ENCODE results near the gene ARCN1.
A peak's percentile ranks its signal among the peaks of the same experiment; 100 is the strongest.
"Not testable (repeated sequence)": the region's sequence is repeated elsewhere in the genome, so short reads cannot be mapped to it uniquely, and the experiment has no call there.

ARCN1 gene

DNA sequence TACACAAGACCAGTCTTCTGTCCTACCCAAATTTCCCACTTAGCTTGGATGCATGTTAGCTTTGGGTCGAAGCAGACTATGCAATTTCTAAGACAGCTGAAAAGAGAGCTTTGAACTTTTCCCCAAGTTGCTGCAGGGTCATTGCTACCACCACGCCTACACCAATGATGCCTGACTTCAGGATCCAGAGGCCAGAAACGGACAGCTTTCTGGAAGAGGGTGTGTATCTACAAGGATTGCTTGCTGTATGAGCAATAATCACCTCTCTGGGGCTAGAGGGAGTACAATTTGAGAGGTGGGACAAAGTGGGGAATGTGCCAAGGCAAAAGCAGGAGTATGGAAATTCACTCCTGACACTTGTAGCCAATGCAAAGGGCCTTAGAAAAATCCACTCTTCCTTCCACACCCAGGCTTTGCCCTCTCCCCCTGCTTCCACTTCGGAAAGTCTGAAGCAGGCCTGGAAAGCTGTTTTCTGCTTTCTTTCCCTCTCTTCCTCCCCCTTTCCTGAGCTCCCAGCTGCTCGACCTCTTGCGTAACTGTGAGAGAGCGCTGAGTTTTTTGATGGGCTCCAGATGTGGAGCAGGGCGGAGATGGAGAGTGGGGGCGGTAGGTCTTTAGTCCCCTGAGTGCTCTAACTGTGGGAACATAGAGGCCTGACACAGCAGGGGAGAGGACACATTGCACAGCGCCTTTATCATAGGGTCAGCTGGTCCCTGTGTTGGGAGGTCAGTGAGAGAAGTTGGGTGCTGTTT is 33.1 kb downstream of the ARCN1 start:
- no peak for ATAC-seq (ENCODE audit: low read depth)
- peaks cover 16% of the 10 kb centered on the region for H3K36me3 Mint-ChIP-seq
- no peak overlapping the region for H3K4me3 Mint-ChIP-seq
- H3K27me3 Mint-ChIP-seq = peaks cover 9% of the 10 kb centered on the region
- no peak overlapping the region for H3K27ac Mint-ChIP-seq
- H3K9me3 Mint-ChIP-seq = no peaks in the 10 kb centered on the region
- peaks cover 20% of the 10 kb centered on the region for H3K4me1 Mint-ChIP-seq
- no peak for DNase-seq (ENCODE audit: low spot score in 2 of 2)

DNA sequence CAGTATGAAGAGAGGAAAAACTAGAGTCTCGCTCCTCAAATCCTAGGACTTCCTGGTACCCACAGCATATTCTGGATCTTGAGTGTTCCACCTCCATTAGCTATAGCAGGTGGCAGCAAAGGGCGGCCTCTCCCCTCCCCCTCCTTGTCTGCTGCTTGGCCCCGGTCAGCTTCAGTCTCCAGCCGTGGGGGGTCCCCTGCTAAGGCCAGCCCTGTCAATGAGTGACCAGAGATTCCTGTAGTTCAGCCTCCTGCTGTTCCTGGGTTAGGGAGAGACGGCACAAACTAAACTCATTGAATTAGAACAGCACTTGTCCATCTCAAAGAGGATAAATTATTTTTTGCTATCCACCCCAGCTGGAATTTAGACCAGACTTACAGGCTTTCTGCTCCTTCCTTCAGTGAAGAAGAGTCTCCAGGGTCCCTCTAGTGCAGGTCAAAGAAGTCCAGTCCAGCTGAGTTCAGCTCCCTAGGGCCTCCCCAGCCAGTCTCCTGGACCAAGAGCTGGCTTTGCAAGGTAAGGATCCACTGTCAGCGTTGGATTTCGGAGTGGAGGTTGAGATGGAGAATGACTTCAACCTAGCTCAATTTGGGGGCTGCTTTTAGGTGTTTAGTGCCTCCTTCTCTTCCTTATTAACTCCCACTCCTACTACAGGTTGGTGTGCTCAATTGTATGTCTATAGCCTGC is 34.1 kb downstream of the ARCN1 start:
- peaks cover 12% of the 10 kb centered on the region for H3K27me3 Mint-ChIP-seq
- ATAC-seq (ENCODE audit: low read depth) (no peak), DNase-seq (ENCODE audit: low spot score in 2 of 2) (no peak)
- no peaks in the 10 kb centered on the region for H3K9me3 Mint-ChIP-seq
- H3K36me3 Mint-ChIP-seq = peaks cover 13% of the 10 kb centered on the region
- H3K27ac Mint-ChIP-seq = peak overlapping the region; percentile 54
- H3K4me3 Mint-ChIP-seq = peak overlapping the region; percentile 80
- peaks cover 23% of the 10 kb centered on the region for H3K4me1 Mint-ChIP-seq

DNA sequence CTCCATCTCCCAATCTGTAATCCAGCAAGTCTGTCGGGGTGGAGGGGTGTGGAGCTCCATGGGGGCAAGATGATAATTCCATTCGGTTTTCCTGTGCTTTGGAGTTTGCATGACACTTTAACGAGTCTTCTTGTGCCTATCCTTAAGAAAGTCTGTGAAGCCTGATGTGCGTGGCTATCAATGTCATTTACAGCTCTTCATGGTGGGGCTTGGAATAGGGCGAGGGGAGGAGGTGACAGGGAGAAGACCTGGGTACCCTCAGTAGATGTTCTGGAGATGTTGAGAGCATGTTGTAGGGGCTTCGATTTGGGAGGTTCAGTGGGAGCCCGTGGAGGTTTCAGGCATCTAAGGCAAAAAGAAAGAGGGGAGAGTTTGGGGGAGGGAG is 34.6 kb downstream of the ARCN1 start:
- peaks cover 24% of the 10 kb centered on the region for H3K4me1 Mint-ChIP-seq
- H3K27me3 Mint-ChIP-seq = peaks cover 12% of the 10 kb centered on the region
- H3K27ac Mint-ChIP-seq = peak overlapping the region; percentile 54
- H3K4me3 Mint-ChIP-seq = peak overlapping the region; percentile 80
- DNase-seq (ENCODE audit: low spot score in 2 of 2) = no peak
- no peak for ATAC-seq (ENCODE audit: low read depth)
- no peaks in the 10 kb centered on the region for H3K9me3 Mint-ChIP-seq
- peaks cover 7% of the 10 kb centered on the region for H3K36me3 Mint-ChIP-seq

DNA sequence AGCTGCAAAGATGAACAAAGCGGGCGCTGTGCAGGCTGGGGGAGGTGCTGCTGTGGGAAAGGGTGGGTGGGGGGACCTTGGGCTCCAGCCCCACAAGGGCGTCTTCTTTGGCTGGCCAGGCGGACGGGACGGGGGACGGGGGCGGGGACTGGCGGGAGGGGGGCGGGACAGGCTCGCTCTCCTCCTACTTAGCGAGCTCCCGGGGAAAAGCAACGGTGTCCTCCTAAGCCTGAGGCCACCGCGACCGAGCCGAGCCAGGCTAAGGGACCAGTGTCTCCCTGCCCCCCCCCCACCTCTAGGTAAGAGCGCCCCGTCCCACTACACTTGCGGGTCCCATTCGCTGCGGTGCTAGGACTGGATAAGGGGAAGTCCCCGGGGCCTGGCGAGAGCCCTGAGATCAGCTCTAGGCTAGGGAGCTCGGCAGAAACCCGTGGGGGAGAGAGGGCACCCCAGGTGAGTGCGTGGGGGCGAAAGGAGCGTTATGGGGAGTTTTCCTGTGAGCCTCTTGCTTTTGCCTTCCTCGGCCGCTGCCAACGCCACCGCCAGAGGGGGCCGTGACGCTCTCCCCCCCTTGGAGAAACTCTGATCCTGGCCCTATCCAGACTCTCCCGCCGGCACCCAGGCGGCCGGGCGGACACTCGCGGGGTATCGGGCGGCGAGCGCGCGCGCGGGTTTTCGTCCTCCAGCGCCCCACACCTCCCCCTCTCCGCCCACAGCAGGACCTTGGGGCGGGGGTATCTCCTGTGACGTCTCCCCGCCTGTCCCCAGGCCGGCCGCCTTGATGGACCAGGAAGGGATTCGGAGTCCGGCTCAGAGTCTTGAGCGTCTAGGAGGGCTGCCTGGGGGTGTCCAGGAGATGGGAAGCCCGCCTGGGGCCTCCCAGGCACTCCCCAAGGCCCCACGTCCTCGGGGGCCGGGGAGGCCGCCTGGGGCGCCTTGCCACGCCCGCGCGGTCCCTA is 35.5 kb downstream of the ARCN1 start, which contains the start of gene PHLDB1:
TSS of gene PHLDB1 (plus strand) at position 215 of the 959 bp plus-strand sequence. CDS start 6,222 bp downstream, outside the sequence.
- peaks cover 12% of the 10 kb centered on the region for H3K27me3 Mint-ChIP-seq
- DNase-seq (ENCODE audit: low spot score in 2 of 2) (peak; percentile 38 to 55), ATAC-seq (ENCODE audit: low read depth) (peak; percentile 22)
- H3K4me1 Mint-ChIP-seq = peaks cover 24% of the 10 kb centered on the region
- no peaks in the 10 kb centered on the region for H3K9me3 Mint-ChIP-seq
- H3K27ac Mint-ChIP-seq = peak within 1 kb of the TSS; percentile 60
- peaks cover 1% of the 10 kb centered on the region for H3K36me3 Mint-ChIP-seq
- H3K4me3 Mint-ChIP-seq = peak within 1 kb of the TSS; percentile 80

DNA sequence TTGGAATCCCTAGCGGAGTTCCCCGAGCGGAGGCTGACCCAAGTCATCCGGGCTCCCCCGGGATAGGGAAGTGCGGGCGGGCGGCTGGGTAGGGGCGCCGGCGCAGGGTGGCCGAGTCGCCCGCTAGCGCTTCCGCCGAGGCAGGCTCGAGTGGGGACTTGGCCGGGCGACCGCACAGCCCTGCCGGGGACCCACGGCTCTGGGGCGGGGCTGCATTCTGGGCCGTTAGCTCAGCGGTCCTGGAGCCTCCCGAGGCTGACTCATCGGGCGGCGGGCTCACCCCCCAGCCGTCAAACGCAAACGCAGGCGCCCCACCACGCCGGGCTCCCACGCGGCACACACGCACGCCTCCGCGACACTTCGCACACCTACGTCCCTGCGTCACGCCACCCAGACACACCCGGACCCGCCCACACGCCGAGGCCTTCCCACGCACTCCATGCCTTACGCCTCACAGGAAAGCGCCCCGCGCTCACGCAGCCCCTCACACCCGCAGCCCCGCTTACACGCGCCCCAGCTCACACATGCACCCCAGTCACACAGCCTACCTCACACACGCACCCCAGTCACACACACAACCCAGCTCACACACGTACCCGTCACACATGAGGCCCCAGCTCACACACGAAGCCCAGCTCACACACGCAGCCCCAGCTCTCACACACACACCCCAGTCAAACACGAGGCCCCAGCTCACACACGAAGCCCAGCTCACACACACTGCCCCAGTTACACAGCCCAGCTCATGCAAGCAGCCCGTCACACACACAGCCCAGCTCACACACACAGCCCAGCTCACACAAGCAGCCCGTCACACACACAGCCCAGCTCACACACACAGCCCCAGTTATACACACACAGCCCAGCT is 36.4 kb downstream of the ARCN1 start:
- Mint-ChIP-seq H3K4me1 (peaks cover 24% of the 10 kb centered on the region), H3K4me3 (peak overlapping the region; percentile 79), H3K27ac (peak overlapping the region; percentile 60), H3K36me3 (no peaks in the 10 kb centered on the region), H3K9me3 (no peaks in the 10 kb centered on the region), H3K27me3 (peaks cover 12% of the 10 kb centered on the region)
- DNase-seq (ENCODE audit: low spot score in 2 of 2) (peak; percentile 64 to 66), ATAC-seq (ENCODE audit: low read depth) (peak; percentile 64)

DNA sequence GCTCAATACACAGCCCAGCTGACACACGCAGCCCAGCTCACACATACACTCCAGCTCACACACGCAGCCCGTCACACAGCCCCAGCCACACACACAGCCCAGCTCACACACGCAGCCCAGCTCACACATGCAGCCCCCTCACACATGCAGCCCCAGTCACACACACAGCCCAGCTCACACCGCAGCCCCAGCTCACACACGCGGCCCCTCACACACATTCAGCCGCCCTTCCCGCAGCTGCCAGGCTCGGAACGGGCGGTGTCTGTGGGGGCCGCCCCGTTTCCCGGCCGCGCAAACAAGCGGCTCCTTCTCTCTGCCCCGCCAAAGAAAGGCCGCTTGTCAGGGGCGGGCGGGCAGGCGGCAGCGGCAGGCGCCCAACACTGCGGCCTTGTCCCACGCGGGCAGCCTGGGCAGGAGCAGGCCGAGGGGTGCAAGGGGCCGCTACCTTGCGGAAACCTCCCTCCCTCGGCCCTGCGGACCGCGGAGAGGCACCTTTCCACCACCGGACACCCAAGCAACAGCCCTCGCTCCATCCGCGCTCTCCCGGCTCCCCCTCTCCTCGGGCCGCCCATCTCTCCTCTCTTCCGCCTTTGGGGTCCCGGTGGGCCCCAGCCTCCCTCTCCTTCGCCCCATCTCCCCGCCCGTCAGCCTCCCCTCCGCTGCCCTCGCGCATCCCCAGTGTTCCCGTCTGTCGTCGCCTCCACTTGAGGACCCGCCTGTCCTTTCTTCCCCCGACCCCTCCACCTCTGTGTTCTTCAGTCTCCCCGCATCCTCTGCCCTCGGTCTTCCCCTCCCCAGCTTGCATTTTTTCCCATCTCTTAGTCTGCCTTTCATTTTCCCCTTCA is 37.4 kb downstream of the ARCN1 start:
- peak overlapping the region; percentile 60 for H3K27ac Mint-ChIP-seq
- peaks cover 13% of the 10 kb centered on the region for H3K27me3 Mint-ChIP-seq
- peak overlapping the region; percentile 79 for H3K4me3 Mint-ChIP-seq
- H3K9me3 Mint-ChIP-seq = no peaks in the 10 kb centered on the region
- no peaks in the 10 kb centered on the region for H3K36me3 Mint-ChIP-seq
- DNase-seq (ENCODE audit: low spot score in 2 of 2) (peak; percentile 32 to 42), ATAC-seq (ENCODE audit: low read depth) (no peak)
- peaks cover 24% of the 10 kb centered on the region for H3K4me1 Mint-ChIP-seq

DNA sequence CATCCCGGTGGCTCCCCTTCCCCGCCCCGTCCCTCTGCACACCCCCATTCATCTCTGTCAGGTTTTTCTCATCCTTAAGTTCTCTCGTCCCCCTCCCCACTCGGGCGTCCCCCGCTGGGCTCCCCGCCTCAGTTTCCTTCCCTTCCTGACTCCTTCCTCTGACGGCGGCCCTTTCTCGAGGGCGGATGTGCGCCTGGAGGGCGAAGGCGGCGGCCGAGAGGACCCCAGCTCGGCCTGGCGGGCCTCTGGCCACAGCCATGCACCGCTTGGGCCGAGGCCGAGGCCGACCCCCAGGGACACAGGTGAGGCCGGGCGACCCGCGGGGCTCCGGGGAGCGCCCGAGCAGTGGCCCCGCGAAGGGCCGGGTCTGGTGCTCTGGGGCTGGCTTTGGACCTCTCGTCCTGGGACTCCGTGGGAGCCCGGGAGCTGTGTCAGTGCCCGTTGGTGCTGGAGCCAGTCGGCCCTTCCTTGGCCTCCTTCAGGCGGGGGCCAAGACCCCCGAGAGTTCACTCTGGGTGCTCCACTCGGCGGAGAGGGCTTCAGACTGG is 38.1 kb downstream of the ARCN1 start:
- Mint-ChIP-seq H3K27ac (peak overlapping the region; percentile 60), H3K36me3 (peaks cover under 1% of the 10 kb centered on the region), H3K4me1 (peaks cover 24% of the 10 kb centered on the region), H3K4me3 (peak overlapping the region; percentile 79), H3K9me3 (no peaks in the 10 kb centered on the region), H3K27me3 (peaks cover 14% of the 10 kb centered on the region)
- no peak for ATAC-seq (ENCODE audit: low read depth)
- DNase-seq (ENCODE audit: low spot score in 2 of 2) = no peak

DNA sequence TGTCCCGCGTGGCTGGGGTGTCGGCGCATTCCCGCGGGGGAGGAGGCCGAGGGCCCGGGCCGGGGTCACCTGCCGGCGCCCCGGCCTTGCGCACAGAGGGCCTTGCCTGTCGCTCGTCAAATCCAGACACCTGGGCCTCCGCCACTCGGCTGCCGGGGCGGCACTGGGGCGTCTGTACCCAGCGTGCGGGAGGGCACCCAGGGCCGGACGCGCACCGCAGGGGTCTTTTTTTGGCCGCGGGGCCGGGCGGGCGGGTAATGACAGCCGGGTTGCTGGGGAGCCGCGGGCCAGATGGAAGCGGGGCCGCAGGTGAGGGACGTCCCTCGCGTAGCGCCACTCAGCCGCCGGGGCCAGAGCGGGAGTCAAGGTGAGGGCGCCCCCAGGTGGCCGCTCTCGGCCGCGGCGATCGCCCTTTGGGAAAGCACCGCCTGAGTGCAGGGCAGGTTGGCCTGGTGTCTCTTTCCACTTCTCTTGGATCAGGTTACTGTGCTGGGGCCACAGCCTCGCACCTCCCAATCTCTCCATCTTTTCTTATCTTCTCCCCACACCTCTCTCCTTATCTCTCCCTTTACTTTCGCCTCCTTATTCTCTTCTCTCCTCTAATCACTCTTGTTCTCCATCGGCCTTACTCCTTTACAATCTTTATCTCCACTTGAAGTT is 38.7 kb downstream of the ARCN1 start:
- peak; percentile 86 to 96 for DNase-seq (ENCODE audit: low spot score in 2 of 2)
- Mint-ChIP-seq H3K9me3 (no peaks in the 10 kb centered on the region), H3K36me3 (peaks cover 2% of the 10 kb centered on the region), H3K27me3 (peaks cover 17% of the 10 kb centered on the region), H3K27ac (peak overlapping the region; percentile 60), H3K4me3 (peak overlapping the region; percentile 79), H3K4me1 (peaks cover 24% of the 10 kb centered on the region)
- peak; percentile 65 for ATAC-seq (ENCODE audit: low read depth)

DNA sequence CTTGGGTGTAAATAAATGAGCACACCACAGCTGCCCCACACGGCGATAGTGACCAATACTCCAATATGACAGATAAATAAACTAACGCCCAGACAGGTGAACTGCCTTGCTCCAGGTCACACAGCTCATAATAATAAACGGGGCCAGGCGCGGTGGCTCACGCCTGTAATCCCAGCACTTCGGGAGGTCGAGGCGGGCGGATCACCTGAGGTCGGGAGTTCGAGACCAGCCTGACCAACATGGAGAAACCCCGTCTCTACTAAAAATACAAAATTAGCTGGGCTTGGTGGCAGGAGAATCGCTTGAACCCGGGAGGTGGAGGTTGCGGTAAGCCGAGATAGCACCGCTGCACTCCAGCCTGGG is 39.2 kb downstream of the ARCN1 start:
- Mint-ChIP-seq H3K27ac (peak overlapping the region; percentile 18), H3K27me3 (peaks cover 17% of the 10 kb centered on the region), H3K4me1 (peaks cover 24% of the 10 kb centered on the region), H3K4me3 (peak overlapping the region; percentile 61)
- not testable (repeated sequence) for DNase-seq (ENCODE audit: low spot score in 2 of 2); ATAC-seq (ENCODE audit: low read depth); H3K36me3 Mint-ChIP-seq; H3K9me3 Mint-ChIP-seq

DNA sequence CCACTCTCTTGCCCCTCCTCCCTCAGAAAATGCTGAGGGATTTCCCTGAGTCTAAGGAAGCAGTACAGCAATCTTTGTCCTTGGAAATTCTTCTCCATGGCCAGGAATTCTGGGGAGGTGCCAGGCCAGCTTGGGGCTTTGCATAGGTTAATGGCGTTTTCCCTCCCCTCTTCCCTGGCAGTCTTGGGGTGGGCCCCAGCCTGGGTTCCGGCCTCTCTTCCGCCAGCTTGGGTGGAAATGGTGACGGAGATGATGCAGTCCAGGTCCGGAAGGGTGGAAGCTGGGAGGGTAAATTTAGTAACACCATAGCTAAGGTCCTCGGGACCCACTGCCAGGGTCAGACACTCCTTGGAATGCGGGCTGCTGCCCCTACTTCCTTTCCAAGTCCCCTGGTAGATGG is 40.2 kb downstream of the ARCN1 start:
- Mint-ChIP-seq H3K36me3 (peaks cover 4% of the 10 kb centered on the region), H3K4me3 (no peak overlapping the region), H3K9me3 (no peaks in the 10 kb centered on the region), H3K4me1 (peaks cover 20% of the 10 kb centered on the region), H3K27me3 (peaks cover 17% of the 10 kb centered on the region), H3K27ac (no peak overlapping the region)
- DNase-seq (ENCODE audit: low spot score in 2 of 2) (no peak), ATAC-seq (ENCODE audit: low read depth) (no peak)

DNA sequence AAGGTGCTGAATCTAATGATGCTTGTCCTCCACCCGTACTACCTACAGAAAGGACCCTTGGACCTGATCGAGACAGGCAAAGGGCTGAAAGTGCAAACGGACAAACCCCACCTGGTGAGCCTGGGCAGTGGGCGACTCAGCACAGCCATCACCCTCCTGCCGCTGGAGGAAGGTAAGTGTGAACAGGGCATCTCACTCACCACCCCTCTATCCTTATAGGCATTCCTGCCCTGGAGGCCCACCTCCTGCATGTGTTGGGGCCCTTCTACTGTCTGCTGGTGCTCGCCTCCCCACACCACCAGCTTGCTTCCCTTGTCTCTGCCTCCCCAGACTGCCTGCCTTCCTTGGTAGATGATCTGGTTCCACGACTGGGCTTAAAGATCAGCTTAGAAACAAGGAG is 42.3 kb downstream of the ARCN1 start:
- Mint-ChIP-seq H3K27ac (no peak overlapping the region), H3K4me1 (peaks cover 10% of the 10 kb centered on the region), H3K9me3 (no peaks in the 10 kb centered on the region), H3K4me3 (no peak overlapping the region), H3K27me3 (peaks cover 18% of the 10 kb centered on the region), H3K36me3 (peaks cover 6% of the 10 kb centered on the region)
- ATAC-seq (ENCODE audit: low read depth) (no peak), DNase-seq (ENCODE audit: low spot score in 2 of 2) (no peak)

Measured in memory B cell (primary cell).